Uterus (tissue), 4 donors: ENCODE data around the gene RPP30. TPM values are rescaled to one million over a fixed set of nuclear protein-coding genes. Genes with fewer than 3 reads are reported as not detected.

ENCODE experiments used
- DNase-seq, 2 donors: peaks; one replicate each; pipeline ENCODE4 v3.0.0-alpha.2; 2019 to 2020
- H3K27ac ChIP-seq, 2 donors: fragments of 200-600 bp; sonication (generic); 1 replicate in 1 of 2; 2 replicates in 1 of 2; pipeline ENCODE4 v1.5.1; 2016 to 2018
- H3K27me3 ChIP-seq, 2 donors: fragments of 200-600 bp; sonication (generic); one replicate each; pipeline ENCODE4 v1.5.1; 2018 to 2019; ENCODE audit warnings: control low read depth in 1 of 2
- H3K36me3 ChIP-seq, 2 donors: fragments of 200-600 bp; sonication (generic); one replicate each; pipeline ENCODE4 v1.5.1; 2019; ENCODE audit warnings: control low read depth in 1 of 2
- H3K4me1 ChIP-seq, 2 donors: fragments of 200-600 bp; sonication (generic); one replicate each; pipeline ENCODE4 v1.5.1; 2018 to 2019; ENCODE audit warnings: control low read depth in 1 of 2
- H3K4me3 ChIP-seq, 2 donors: fragments of 200-600 bp; sonication (generic); 1 replicate in 1 of 2; 2 replicates in 1 of 2; pipeline ENCODE4 v1.5.1; 2018 to 2019; ENCODE audit warnings: mild to moderate bottlenecking in 1 of 2
- H3K9me3 ChIP-seq, 2 donors: fragments of 200-600 bp; sonication (generic); one replicate each; pipeline ENCODE4 v1.5.1; 2019; ENCODE audit warnings: control low read depth in 1 of 2
- CTCF ChIP-seq, 4 experiments: fragments of 200-600 bp in 2 of 4; fragments of 450-650 bp in 2 of 4; sonication (generic) in 2 of 4; IDR thresholded peaks; one replicate each; pipeline ENCODE4 v1.5.1; 2016 to 2019; ENCODE audit warnings: antibody characterized with exemption in 4 of 4, mild to moderate bottlenecking in 2 of 4, moderate library complexity in 1 of 4
- POLR2A ChIP-seq, 2 donors: fragments of 450-650 bp; IDR thresholded peaks; one replicate each; pipeline ENCODE4 v1.6.1; 2016; ENCODE audit warnings: antibody characterized with exemption in 2 of 2, mild to moderate bottlenecking in 1 of 2, moderate library complexity in 1 of 2
- intact Hi-C: fragments of 100-400 bp; cut with DNase I; formaldehyde crosslinking; loops from one replicate; pipeline ENCODE4 v1.15.1; 2023; ENCODE audit warnings: low total_unique reads
- total RNA-seq, 4 donors: library from RNA; depleted of rRNA in 3 of 4; stranded (reverse); fragments of >200 nt in 3 of 4; gene quantifications; one replicate each; pipeline versions ENCODE4 v1.1.0 to v1.2.4, GENCODE V29; 2014 to 2023
- donor health status: DM: yes; HTN: yes; CAD: no.

RPP30 gene
- total RNA-seq, 4 donors from 2014 or later, result 10.9 to 61.1 (median 32.0) TPM

- Histone ChIP-seq H3K27ac (no peak overlapping the region), H3K4me3 (no peak overlapping the region), H3K9me3 (peaks cover 0 to 12% of the 10 kb centered on the region in 2 donors), H3K36me3 (no peaks in the 10 kb centered on the region), H3K27me3 (peaks cover 0 to 25% of the 10 kb centered on the region in 2 donors), H3K4me1 (no peaks in the 10 kb centered on the region)
- intact Hi-C loops, result no loop called here
- no peak for DNase-seq
- no peak for TF ChIP-seq CTCF (IDR thresholded peaks at IDR 0.05)
- TF ChIP-seq POLR2A (IDR thresholded peaks at IDR 0.05), result no peak
Observed at GRCh38 chr10:90855126-90855525, 16.6 kb upstream of the RPP30 start.

- Histone ChIP-seq H3K4me1 (no peaks in the 10 kb centered on the region), H3K27ac (no peak overlapping the region), H3K27me3 (peaks cover 0 to 25% of the 10 kb centered on the region in 2 donors), H3K4me3 (no peak overlapping the region), H3K9me3 (peaks cover 0 to 3% of the 10 kb centered on the region in 2 donors), H3K36me3 (no peaks in the 10 kb centered on the region)
- intact Hi-C loops, result no loop called here
- TF ChIP-seq POLR2A (IDR thresholded peaks at IDR 0.05), result no peak
- no peak for TF ChIP-seq CTCF (IDR thresholded peaks at IDR 0.05)
- no peak for DNase-seq
Observed at GRCh38 chr10:90856261-90856660, 15.5 kb upstream of the RPP30 start.

- Histone ChIP-seq H3K27ac (peak overlapping the region; percentile 68 to 81), H3K4me1 (no peaks in the 10 kb centered on the region), H3K27me3 (peaks cover 0 to 25% of the 10 kb centered on the region in 2 donors), H3K4me3 (peak overlapping the region; percentile 22 to 65), H3K36me3 (no peaks in the 10 kb centered on the region), H3K9me3 (no peaks in the 10 kb centered on the region)
- TF ChIP-seq CTCF (IDR thresholded peaks at IDR 0.05) (no peak), POLR2A (IDR thresholded peaks at IDR 0.05) (no peak)
- DNase-seq, result peak in 1 of 2 donors; percentile 16
- intact Hi-C loops, result no loop called here
Observed at GRCh38 chr10:90856964-90857634, 14.7 kb upstream of the RPP30 start.

- peak; percentile 43 to 69 for DNase-seq
- H3K4me3 ChIP-seq, result peak within 1 kb of the TSS; percentile 49 to 65
- H3K27me3 ChIP-seq, result peaks cover 0 to 25% of the 10 kb centered on the region in 2 donors
- peak within 1 kb of the TSS; percentile 68 to 81 for H3K27ac ChIP-seq
- H3K36me3 ChIP-seq, result no peaks in the 10 kb centered on the region
- H3K9me3 ChIP-seq, result no peaks in the 10 kb centered on the region
- TF ChIP-seq POLR2A (IDR thresholded peaks at IDR 0.05) (no peak), CTCF (IDR thresholded peaks at IDR 0.05) (peak; percentile 27 to 83 (median 58))
- H3K4me1 ChIP-seq, result no peaks in the 10 kb centered on the region
- intact Hi-C loops, result no loop called here
Observed at GRCh38 chr10:90857635-90858460, 13.9 kb upstream of the RPP30 start, which contains the start of gene HTR7. Gene HTR7 (minus strand): TSS chr10:90858039. CDS start chr10:90857671, 368 bp downstream.
